T follicular helper cell (primary cell): ENCODE measurements around the gene CDC42EP3.
A peak's percentile ranks its signal among the peaks of the same experiment; 100 is the strongest.

Experiments used
- DNase-seq: peaks from one replicate; pipeline ENCODE4 v3.0.0-alpha.2; 2020; ENCODE audit warnings: low read depth
- total RNA-seq, 2 experiments: gene quantifications; one replicate each; lab custom pipeline; 2026; lab: John Stamatoyannopoulos, UW

Gene CDC42EP3, protein sequence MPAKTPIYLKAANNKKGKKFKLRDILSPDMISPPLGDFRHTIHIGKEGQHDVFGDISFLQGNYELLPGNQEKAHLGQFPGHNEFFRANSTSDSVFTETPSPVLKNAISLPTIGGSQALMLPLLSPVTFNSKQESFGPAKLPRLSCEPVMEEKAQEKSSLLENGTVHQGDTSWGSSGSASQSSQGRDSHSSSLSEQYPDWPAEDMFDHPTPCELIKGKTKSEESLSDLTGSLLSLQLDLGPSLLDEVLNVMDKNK
- 163 to 168 reads per million in 2 experiments for total RNA-seq

DNA sequence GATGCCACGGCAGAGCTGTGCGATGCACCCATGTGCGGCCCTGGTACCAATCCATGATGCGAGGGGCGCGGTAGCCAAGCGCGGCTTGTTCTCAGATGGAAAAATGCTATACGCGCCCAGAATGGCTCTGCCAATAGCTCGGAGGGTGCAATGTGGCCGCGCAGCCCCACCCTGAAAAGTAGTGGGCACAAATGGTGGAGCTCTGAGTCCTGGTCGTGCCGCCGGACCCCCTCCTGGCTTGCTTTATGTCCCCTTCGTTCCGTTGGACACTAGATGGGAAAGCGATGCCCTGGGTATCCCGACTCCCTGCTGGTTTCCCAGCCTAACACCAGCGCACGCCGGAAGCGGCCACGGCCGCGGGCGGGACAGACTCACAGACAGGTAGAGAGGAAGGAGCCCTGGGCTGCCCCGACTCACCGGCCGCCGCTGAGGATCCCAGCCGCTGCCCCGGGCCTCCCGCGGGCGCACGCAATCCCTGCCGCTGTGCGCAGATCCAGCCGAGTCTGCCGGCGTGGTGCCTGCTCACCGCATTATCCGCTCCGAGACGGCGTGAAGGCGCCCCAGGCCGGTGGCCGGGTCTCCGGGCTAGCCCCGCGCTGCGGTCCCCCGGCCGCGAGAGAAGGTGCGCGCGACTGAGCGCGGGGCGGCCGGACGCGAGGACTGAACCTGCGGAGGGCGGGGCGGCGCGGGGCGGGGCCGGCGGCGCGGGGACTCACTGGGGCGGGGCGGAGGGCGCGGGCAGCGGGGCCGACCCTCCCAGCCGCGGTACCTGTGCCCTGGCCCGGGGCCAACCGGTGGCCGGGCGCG, at the start of gene CDC42EP3:
Gene CDC42EP3, minus strand, starts transcription at position 634 of the 807 bp plus-strand sequence. CDS start 25,055 bp downstream, outside the sequence.
- peak; percentile 58 for DNase-seq

DNA sequence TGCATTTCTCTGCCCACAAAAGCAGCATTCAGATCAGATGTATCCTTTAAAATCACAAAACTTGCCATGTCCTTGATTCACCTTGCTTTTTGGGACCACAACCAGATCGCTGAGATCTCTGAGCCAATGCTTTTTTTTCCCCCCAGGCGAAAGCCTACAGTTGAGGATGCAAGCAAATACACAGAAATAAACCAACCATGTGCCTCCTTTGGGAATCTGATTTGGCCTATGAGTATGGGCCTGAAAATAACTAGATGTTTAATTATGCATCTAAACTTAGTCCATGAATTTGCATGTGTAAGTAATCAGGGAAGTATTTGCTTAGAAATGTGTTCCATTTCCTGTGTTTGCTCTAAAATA, 49.7 kb upstream of the CDC42EP3 start:
- no peak for DNase-seq

DNA sequence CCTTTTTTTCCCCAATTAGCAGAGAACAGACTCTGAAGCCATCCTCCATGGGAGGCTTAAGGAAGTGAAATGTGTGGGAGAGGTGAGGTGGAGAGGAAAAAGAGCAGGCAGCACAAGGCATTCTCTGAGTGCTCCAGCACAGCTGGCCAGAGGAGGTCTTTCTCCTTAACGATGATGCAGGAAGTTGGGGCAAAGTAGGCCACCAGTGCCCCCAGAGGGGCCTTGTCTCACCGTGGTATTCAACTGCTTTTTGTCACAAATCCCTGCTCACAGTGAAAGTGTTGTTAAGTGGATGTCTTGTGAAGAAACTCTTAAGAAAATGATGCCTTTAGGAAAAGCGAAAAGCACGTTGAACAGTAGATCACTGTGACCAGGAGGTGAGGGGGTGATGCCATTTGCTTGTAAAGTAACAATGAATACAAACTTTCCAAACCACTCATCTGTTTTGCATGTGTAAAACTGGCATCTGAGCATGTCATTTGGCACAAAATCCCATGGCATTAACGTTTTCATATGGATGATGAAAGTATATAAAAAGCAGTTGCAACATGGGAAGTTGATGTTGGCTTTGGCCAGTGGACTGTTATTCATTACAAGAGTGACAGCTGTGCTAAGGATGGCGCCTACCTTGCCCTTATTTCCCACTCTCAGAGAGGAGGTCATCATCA, 49.2 kb upstream of the CDC42EP3 start:
- DNase-seq: no peak

DNA sequence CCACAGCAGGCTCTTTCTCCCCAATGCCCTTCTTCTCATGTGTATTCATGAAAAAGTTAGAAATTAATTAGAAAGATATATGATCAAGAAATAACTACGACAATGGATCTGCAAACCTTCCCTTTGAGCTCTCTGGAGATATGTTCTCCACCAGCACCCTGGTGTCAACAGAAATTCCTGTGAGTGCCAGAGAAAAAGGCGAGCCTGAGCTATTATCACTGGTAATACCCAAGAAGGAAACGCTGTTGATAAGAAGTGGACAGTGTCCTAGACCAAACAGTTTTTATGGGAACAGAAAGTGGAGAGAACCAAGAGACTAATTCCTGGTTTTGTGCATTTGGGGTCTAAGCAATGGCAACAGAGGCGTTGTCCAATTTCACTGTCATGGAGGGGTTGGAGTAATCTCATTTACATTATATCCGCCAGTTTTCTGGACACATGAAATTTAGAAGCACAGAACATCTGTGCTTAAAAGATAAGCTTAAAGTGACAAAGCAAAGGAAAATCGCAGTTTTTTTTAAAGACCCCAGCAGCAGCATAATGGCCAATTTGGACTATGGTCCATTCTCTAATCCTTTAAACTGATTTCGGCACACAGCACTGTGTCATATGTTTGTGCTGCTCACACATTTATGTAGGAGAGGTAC, 47.2 kb upstream of the CDC42EP3 start:
- DNase-seq: no peak

DNA sequence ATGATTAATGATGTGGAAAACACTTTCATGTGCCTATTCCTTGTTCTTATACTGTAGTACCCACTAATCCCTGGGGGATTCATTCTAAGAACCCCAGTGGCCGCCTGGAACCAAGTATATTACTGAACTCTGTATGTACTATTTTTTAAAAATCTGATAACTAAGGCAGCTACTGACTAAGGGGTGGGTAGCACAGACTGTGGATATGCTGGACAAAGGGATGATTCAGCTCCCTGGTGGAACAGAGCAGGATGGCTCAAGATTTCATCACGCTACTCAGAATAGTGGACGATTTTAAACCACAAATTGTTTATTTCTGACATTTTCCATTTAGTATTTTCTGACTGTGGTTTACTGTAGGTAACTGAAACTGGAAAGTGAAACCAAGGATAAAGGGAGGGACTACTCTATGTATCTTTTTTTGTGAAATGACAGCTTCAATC, 41.8 kb upstream of the CDC42EP3 start:
- no peak for DNase-seq

DNA sequence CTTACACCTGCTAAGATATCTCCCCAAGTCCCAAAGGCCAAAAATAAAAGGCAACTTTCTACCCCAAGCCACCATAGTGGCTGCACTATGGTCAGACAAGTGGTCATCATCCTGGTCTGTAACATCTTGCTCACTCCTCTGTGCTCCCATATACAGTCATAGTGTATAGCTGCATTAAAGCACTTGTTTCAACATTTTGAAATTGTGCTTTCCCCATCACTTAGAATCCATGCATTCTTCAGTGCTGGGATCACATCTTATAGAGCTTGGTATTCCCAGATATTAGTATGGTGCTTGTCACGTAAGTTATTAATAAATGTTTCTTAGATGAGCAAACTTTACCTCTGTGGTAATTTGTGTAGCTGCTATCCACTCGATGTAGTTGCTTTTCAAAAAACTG, 40.4 kb upstream of the CDC42EP3 start:
- DNase-seq: no peak

DNA sequence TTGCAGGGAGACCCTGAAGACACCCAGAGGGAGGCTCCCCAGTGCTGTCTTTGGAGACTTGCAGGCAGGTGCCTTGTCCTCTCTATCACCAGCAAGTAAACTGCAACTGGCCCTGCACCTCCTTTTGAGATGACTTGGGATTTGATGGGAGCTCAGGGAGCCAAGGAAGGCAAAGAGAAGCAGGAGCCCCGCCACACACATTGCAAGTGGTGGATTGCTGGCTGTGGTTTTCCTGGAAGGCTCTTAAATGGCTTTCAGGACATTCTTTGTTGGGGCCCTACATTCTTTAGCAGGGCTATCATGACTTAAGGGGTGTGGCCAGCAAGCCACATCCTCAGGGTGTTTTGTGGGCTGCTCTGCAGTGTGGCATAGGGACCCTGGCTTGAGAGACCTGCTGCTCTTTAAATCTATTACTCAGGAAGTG, 39.9 kb upstream of the CDC42EP3 start:
- DNase-seq: no peak

DNA sequence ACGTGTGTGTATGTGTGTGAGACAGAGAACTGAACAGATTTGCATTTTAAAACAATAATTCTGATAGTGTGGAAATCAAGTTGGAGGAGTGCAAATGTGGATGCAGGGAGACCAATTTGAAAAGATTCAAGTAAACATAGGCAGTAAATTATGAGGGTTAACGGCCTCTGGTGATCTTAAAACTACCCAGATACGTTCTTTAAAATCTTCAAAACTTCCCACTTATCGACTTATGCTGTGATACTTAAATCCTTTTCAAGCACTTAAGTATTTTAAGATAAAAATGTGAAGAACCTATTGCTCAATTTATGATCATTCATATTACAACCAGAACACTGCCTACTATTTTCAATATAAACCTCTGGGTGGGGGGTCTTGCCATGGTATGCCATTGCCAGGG, 37.7 kb upstream of the CDC42EP3 start:
- DNase-seq: no peak

DNA sequence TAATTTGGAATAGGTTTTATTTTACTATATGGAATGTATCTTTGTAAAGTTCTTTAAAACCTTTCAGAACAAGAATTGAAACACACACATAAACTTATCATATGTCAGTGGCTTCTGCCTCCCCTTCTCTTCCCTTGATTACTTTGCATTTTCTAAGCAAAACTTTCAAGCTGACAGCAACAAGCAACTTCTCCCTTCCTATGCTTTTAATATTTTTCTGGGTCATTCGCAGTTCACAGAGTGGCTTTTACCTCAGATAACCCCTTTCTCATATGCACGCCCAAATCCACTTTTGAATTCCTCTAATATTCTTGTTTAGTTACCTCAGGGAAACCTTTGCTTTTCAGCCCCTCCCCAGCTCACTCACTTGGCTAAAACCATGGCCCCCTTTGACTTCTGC, 36.7 kb upstream of the CDC42EP3 start:
- DNase-seq: no peak

DNA sequence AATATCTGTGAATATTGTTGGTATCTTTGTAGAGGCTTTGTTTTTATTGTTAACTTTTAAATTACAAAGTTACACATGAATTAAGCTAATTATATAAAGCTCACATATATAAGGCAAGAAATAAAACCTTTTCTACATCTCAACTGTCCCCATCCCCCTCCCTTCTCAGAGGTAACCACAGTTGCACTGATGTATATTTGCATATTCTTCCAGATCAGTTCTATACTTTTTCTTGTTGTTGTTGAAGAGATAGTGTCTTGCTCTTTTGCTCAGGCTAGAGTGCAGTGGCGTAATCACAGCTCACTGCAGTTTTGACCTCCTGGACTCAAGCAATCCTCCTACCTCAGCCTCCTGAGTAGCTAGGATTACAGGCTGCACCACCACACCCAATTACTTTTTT, 36.0 kb upstream of the CDC42EP3 start:
- DNase-seq: no peak

DNA sequence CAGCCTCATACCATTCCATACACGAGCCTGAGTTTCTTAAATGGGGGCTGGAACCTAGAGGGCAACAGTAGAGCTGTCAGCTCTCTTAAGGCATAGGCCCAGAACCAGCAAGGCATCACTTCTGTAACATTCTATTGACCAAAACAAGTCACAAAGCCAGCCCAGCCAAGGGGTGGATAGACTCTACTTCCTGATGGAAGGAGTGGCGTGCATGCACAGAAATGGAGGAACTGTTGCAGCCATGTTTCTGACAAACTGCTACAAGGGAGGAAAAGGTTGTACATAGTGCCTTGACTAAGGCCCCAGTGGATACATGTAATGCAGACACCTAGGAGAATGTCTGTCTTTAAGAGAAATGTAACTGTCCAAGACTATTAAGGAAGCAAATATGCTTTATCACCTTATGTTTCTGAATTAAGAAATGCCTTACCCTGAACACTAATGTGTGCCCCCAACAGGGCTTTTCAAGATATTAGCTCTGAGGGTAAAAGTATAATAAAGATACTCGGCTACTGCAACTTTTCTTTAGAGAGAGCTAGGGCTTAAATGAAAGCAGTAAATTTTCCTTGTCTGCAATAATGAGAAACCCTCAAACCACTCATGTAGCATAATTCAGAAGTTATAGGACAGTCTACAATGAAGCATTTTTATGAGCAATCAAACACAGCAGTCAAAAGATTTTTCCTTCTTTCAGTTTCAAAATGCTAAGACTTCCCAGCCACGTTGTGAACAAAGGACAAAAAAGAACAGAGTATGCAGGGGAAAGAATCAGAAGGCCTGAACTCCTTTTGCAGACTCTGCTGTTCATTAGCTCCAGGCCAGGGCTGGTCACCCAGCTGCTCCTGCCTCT, 35.1 kb upstream of the CDC42EP3 start:
- no peak for DNase-seq

DNA sequence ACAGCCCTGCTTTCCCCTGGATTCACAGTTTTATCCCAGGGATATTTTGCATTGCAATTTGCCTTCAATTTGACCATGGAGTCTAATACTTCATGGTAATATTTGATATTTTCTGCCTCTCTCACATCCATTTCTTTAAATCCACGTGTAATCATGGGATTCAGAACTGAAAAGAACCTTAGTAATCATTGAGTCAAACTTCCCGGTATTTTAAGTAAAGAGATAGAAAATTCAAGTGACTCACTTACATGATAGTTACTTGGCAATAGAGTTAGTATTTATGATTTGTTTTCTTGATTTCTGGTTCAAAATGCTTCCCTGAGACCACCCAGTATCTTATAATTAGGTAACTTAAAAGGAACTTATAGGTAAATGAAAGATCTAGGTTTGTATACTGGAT, 33.7 kb upstream of the CDC42EP3 start:
- DNase-seq: no peak

DNA sequence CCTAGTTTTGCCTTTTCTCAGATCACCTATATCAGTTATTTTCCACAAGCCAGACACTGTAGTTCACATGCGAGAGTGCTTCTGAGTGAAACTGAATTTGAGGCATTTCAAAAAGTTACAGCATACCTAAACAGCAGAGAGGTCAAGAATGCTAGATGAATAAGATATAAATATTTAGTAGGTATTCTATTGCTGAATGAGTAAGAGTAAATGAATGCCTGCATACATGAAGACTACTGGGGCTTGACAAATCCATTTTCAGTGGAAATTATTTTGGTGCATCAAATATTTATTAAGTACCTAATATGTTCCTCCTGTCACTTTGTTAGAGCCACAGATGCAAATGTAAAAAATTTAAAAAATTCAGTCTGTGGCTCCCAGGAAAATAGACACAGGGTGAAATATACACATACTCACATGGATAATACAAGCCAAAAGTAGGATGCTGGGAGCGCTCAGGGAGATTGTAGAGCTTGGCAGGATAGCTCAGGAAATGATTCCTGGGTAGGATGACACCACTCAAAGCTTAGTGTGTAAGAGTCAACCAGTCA, 27.6 kb upstream of the CDC42EP3 start:
- DNase-seq: no peak

DNA sequence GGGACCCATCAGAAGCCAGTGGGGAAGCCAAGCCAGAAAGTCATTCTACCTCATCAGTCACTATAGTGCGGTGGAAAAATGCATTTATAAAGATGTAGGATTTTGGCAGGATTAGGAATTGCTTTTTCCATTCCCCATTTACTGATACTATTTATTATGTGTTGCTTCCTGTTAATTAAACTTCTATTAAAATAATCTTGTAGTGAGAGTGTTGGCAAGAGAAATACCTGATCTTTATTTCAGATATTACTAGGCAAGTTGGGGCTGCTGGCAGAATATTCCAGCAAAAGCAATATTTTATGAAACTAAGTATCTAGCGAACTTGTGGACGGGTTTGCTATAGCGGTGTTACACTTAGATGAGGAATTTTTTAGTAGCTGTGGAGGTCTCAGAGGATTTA, 23.9 kb upstream of the CDC42EP3 start:
- DNase-seq: no peak

DNA sequence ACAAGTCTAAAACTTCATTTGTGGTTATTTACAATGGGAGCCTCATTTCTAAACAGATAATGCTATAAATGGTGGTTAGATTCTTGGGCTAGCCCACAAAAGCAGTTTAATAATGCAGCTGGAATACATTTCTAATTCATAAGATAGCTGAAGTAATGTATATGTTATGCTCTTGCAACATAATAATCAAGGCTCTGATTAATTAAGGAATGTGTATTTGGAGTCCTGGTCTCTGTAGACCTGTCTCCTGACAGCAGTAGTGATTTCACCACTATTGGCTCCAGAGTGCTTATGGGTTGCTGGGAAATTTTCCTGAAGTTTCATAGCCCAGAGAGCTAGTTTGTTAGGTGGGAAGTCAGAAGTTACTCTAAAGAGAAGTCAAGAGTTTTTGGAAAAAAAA, 21.3 kb upstream of the CDC42EP3 start:
- no peak for DNase-seq

DNA sequence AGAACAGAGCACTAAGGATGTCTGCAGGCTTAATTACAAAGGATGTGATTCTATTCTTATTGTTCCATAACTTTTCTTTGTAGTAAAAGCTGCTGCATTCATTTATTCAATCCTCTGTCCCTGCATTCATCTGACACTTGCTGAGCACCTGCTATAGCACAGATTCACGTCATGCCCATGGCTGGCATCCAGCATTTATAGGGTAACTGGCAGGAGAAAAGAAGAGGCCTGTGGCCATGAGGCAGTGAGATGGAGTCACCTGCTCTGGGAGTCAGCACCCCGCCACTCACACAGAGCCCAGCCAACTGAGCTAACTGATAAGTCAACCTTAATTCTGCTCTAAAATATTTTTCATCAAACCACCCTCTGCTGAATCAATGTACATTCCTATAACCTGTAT, 18.3 kb upstream of the CDC42EP3 start:
- no peak for DNase-seq

DNA sequence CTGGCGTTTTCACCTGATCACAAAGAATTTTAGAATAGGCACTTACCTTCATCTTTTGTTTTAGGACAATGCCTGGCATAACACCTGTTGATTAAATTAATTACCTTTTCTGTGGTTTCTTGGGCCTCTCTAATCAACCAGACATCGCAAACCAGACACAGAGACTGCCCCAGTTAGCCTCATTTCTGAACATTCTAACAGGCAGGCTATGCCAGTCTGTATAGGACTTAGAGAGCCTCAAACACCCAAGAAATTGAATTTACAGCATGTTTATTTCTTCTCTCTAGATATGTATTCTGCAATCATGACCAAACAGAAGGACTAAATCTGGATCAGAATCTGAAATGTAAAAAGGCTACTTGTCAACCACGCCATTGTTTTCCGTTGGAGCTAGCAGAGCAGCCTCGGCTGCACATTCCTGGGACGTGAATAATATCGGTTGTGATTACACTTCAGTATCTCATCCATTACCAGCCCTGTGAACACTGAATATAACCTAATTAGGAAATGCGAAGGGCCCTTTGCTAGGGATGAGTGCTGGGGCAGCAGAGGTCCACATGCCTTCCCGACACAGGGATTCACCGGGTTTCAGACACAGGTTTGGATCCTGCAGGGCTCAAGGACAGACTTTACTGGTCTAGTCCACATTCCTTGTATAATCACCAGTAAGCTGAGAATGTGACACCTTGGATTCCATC, 17.5 kb upstream of the CDC42EP3 start:
- no peak for DNase-seq

DNA sequence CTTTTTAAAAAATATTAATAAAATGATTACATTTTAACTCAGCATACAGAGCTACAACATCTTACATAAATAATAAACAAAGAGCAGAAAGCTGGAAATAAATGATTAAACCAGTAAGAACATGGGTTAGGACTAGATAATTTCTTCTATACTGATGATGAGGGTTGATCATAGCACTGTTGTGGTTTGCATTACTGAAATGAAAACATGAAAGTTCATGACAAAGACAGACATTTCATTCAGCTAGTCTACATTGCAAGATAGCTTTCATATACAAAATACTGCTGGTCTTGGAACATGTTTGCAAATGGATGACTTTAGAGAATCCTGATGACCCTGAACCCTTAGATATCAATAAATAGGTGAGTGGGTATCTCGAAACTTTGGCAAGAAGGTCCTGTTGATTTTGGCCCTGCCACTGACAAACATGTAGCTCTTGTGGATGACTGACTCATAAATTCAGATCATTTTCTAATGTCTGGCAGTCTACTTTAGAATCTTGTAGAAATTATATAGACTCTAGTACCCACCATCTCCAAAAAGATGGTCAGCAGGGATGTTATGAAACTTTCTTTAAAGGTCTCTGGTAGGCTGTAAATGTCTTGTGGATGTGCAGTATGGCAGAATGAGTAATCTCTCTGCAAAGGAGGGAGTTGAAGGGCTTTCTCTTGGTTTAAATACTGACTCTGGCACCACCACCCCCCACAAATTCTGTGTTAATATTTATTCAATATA, 15.5 kb upstream of the CDC42EP3 start:
- no peak for DNase-seq

DNA sequence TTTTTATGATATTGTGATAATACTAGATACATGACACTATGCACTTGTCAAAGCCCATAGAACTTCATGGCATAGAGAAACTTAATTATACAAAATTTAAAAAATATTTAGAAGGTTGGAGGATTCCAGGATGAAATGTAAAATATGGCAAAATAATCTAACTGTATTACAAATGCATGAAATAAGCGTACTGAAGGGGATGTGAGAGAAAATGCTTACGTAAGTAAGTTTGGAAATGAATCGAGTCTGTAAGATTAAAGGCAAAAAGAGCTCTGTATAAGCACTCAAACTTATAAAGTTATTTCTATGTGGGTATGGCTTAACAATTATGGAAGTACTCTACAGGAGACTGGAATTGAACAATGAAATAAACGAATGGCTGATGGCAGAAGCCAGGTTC, 13.4 kb upstream of the CDC42EP3 start:
- DNase-seq: no peak
